ENCODE measurements around the gene CEPT1.
A peak's percentile ranks its signal among the peaks of the same experiment; 100 is the strongest.

DNA sequence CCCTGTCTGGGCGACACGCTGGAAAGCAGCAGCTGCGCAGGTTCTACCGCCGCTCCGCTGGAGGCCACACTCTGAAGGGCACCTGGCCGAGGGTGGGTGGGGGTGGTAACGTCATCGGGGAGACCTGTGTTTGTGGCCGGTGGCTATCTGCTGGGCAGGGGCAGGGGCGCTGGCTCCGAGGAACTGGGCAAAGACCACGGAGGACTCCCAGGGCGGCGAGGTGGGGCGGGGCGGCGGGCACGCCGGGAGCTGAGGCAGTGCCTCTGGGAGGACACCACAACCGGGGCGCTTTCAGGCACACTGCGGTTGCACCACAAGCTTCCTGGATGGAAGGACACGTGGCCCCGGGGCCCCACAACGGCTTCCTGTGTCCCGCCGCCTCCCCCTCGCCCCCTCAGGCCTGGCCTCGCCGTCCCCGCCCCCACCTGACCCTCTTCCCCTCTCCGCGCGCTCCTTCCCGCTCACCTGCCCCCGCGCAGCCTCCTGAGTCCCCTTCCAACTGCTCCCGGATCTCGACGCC is 63.7 kb downstream of the CEPT1 start:
- TF ChIP-seq, protein P1, sequence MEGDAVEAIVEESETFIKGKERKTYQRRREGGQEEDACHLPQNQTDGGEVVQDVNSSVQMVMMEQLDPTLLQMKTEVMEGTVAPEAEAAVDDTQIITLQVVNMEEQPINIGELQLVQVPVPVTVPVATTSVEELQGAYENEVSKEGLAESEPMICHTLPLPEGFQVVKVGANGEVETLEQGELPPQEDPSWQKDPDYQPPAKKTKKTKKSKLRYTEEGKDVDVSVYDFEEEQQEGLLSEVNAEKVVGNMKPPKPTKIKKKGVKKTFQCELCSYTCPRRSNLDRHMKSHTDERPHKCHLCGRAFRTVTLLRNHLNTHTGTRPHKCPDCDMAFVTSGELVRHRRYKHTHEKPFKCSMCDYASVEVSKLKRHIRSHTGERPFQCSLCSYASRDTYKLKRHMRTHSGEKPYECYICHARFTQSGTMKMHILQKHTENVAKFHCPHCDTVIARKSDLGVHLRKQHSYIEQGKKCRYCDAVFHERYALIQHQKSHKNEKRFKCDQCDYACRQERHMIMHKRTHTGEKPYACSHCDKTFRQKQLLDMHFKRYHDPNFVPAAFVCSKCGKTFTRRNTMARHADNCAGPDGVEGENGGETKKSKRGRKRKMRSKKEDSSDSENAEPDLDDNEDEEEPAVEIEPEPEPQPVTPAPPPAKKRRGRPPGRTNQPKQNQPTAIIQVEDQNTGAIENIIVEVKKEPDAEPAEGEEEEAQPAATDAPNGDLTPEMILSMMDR (IDR thresholded peaks at IDR 0.05): no peak
- TF ChIP-seq POLR2A (IDR thresholded peaks at IDR 0.05): peak in 1 of 2 donors; percentile 1

Measured in thyroid gland (tissue), 4 donors.